Testis (tissue), 3 donors: ENCODE measurements around the gene DENND2D. TPM values are rescaled to one million over a fixed set of nuclear protein-coding genes. Genes with fewer than 3 reads are reported as not detected.

ENCODE experiments used
- DNase-seq: peaks from one replicate; pipeline ENCODE4 v3.0.0-alpha.2; 2019
- H3K27ac ChIP-seq, 2 donors: fragments of 200-600 bp; sonication (generic); one replicate each; pipeline ENCODE4 v1.5.1; 2019
- H3K27me3 ChIP-seq: fragments of 200-600 bp; sonication (generic); one replicate; pipeline ENCODE4 v1.5.1; 2019
- H3K36me3 ChIP-seq: fragments of 200-600 bp; sonication (generic); one replicate; pipeline ENCODE4 v1.5.1; 2017; ENCODE audit warnings: low read depth; ENCODE audit errors: missing control alignments
- H3K4me1 ChIP-seq: fragments of 200-600 bp; sonication (generic); one replicate; pipeline ENCODE4 v1.5.1; 2019
- H3K4me3 ChIP-seq, 2 donors: fragments of 200-600 bp; sonication (generic); one replicate each; pipeline ENCODE4 v1.5.1; 2017 to 2019
- H3K9me3 ChIP-seq: fragments of 200-600 bp; sonication (generic); one replicate; pipeline ENCODE4 v1.5.1; 2017
- POLR2A ChIP-seq: fragments of 450-650 bp; IDR thresholded peaks from one replicate; pipeline ENCODE4 v1.6.1; 2017; ENCODE audit warnings: antibody characterized with exemption, mild to moderate bottlenecking, moderate library complexity
- WGBS, 2 donors: methylation state at CpG; one replicate each; pipeline ENCODE4 v1.1.5; 2018; 5-methylcytosine and 5-hydroxymethylcytosine counted together
- intact Hi-C: fragments of 100-400 bp; cut with DNase I; formaldehyde crosslinking; loops from one replicate; pipeline ENCODE4 v1.15.1; 2023; ENCODE audit warnings: low total_unique reads
- polyA plus RNA-seq: library from polyadenylated mRNA; stranded (reverse); fragments of 350-450 nt; fragmentation: Illumina TruSeq; extraction: RNeasy Lipid Tissue Mini Kit (QIAGEN cat#74804); gene quantifications from one replicate; pipeline ENCODE4 v1.2.3, GENCODE V29; 2014; ENCODE audit warnings: low read depth, low replicate concordance; ENCODE audit not compliant: insufficient read depth
- total RNA-seq, 2 donors: library from RNA; depleted of rRNA; stranded (reverse); fragments of >200 nt; gene quantifications; one replicate each; pipeline ENCODE4 v1.2.3, GENCODE V29; 2016
- TF ChIP-seq, protein P1 (sequence below), 3 experiments: fragments of 450-650 bp in 2 of 3; fragments of 200-600 bp in 1 of 3; sonication (generic) in 1 of 3; IDR thresholded peaks; one replicate each; pipeline ENCODE4 v1.5.1; 2016 to 2019; ENCODE audit warnings: antibody characterized with exemption in 3 of 3, mild to moderate bottlenecking in 2 of 3, moderate library complexity in 1 of 3

The DENND2D gene
- total and polyA plus RNA-seq, 3 donors from 2014 or later: 21.2 to 38.8 (median 22.9) TPM

DNA sequence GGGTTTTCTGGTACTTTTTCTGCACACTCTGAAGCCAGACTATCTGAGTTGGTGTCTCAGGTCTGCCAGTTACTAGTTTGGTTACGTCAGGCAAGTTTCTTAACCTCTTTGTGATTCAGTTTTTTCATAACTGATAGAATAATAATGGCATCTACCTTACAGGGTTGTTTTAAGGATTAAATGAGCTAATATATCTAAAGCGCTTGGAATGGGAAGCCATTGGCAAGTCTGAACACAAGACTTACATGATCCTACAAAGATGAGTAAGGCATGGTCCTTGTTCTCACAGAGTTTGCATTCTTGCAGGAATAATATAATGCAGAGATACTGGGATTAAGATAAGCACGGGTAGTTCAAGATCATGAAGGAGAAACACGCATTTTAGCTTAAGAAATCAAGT, 9.2 kb upstream of the DENND2D start:
- no peak overlapping the region for H3K4me3 ChIP-seq
- H3K4me1 ChIP-seq: no peaks in the 10 kb centered on the region
- no peak for DNase-seq
- no peaks in the 10 kb centered on the region for H3K9me3 ChIP-seq
- intact Hi-C loops: no loop called here
- H3K27me3 ChIP-seq: no peaks in the 10 kb centered on the region
- 93% methylated on average over 4 of the region's 4 CpGs for WGBS, 2 donors
- TF ChIP-seq, protein P1, sequence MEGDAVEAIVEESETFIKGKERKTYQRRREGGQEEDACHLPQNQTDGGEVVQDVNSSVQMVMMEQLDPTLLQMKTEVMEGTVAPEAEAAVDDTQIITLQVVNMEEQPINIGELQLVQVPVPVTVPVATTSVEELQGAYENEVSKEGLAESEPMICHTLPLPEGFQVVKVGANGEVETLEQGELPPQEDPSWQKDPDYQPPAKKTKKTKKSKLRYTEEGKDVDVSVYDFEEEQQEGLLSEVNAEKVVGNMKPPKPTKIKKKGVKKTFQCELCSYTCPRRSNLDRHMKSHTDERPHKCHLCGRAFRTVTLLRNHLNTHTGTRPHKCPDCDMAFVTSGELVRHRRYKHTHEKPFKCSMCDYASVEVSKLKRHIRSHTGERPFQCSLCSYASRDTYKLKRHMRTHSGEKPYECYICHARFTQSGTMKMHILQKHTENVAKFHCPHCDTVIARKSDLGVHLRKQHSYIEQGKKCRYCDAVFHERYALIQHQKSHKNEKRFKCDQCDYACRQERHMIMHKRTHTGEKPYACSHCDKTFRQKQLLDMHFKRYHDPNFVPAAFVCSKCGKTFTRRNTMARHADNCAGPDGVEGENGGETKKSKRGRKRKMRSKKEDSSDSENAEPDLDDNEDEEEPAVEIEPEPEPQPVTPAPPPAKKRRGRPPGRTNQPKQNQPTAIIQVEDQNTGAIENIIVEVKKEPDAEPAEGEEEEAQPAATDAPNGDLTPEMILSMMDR (IDR thresholded peaks at IDR 0.05): no peak
- H3K27ac ChIP-seq: no peak overlapping the region
- no peaks in the 10 kb centered on the region for H3K36me3 ChIP-seq

DNA sequence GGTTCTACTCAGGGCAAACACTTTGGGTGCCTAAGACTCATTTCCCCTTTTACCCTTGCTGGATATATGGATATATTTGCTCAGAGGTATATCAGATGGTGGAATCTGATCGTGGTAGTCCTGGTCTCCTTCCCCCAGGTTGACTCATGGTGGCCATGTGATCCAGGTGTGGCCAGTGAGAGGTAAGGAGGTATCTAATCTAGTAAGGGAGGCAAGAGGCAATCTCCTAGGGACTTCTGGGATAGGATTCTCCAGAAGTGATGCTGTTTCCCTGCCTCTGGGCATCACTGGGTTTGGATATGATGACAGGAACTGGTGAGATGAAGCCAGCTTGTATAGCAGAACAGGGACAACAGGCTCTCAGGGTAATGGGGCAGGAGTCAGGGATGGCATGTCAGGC, 8.5 kb upstream of the DENND2D start:
- no peak for DNase-seq
- Histone ChIP-seq H3K27ac (no peak overlapping the region), H3K27me3 (no peaks in the 10 kb centered on the region), H3K36me3 (no peaks in the 10 kb centered on the region), H3K9me3 (no peaks in the 10 kb centered on the region), H3K4me1 (no peaks in the 10 kb centered on the region), H3K4me3 (no peak overlapping the region)
- no peak for TF ChIP-seq POLR2A
- TF ChIP-seq, protein P1 (IDR thresholded peaks at IDR 0.05): no peak
- intact Hi-C loops: no loop called here
- 50 to 80% methylated on average over 1 of the region's 1 CpG for WGBS, 2 donors

DNA sequence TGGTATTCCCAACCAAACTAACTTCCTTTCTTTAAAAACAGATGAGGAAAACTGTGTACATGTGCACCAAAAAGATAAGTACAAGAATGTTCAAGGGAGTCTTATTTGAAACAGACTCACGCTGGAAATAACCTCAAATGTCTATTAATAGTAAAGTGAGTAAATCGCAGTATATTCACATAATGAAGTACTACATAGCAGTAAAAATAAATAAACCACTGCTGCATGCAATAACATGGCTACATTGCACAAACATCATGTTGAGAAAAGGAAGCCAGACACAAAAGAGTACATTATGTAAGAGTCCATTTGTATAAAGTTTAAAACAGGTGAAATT, 5.2 kb upstream of the DENND2D start:
- Histone ChIP-seq H3K4me3 (no peak overlapping the region), H3K9me3 (no peaks in the 10 kb centered on the region), H3K27me3 (no peaks in the 10 kb centered on the region), H3K4me1 (peaks cover 8% of the 10 kb centered on the region), H3K36me3 (no peaks in the 10 kb centered on the region), H3K27ac (no peak overlapping the region)
- WGBS, 2 donors: 61 to 68% methylated on average over 2 of the region's 2 CpGs
- intact Hi-C loops: no loop called here
- TF ChIP-seq, protein P1 (IDR thresholded peaks at IDR 0.05): no peak
- DNase-seq: no peak

DNA sequence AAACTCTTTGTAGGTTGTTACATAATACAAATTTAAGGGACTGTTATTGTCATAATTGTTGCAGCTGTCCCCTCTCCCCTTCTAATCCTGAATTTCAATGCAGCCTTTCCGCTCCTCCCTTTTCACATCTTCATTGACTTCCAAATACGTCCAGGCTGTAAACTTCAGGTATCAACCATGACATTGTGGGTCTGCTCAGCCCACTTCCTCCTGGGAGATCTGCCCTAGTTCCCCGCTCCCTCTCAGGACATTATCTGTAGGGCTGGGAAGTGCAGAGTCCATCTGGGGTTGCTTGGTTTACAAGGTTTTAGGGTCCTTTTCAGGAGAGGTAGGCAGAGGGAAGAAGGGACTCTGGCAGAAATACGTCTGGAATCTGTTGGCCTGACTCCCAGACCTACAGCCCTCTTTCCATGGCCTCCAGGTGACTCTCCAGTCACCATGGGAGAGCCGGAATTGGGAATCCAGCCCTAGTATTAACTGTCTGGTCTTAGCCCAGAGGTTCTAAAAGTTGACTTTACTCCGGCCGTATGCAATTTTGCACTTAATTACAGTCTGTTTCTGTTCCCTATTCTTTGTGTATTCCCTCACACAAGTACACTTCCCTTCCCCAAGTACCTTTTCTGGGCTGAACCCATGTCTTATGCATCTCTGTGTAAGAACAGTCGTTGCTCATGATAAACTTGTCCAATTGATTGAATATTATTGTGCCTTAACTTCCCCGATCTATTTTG, 4.7 kb upstream of the DENND2D start:
- H3K4me3 ChIP-seq: no peak overlapping the region
- no peak overlapping the region for H3K27ac ChIP-seq
- DNase-seq: no peak

More for the DNA sequence above, 4.7 kb upstream of the DENND2D start:
- Histone ChIP-seq H3K4me1 (peaks cover 8% of the 10 kb centered on the region), H3K27me3 (no peaks in the 10 kb centered on the region), H3K9me3 (no peaks in the 10 kb centered on the region), H3K36me3 (no peaks in the 10 kb centered on the region)
- WGBS, 2 donors: 52 to 61% methylated on average over 9 of the region's 9 CpGs
- TF ChIP-seq POLR2A: no peak
- TF ChIP-seq, protein P1 (IDR thresholded peaks at IDR 0.05): no peak
- intact Hi-C loops: no loop called here
